Liver (tissue), 9 donors: Measurements from ENCODE around the gene IRX3. TPM values are rescaled to one million over a fixed set of nuclear protein-coding genes. Genes with fewer than 3 reads are reported as not detected.

Experiments used
- DNase-seq: peaks from one replicate; pipeline ENCODE4 v3.0.0-alpha.2; 2017; ENCODE audit warnings: low spot score
- H3K27ac ChIP-seq, 2 donors: one replicate each; pipeline ENCODE4 v1.7.0; 2013; ENCODE audit warnings: inconsistent platforms in 2 of 2, low read length in 2 of 2, control low read depth in 1 of 2, low read depth in 1 of 2, mild to moderate bottlenecking in 1 of 2
- H3K27me3 ChIP-seq, 4 donors: one replicate each; pipeline versions ENCODE4 v1.6.1 to v1.7.0; 2013; ENCODE audit warnings: low read length in 3 of 4, inconsistent platforms in 1 of 4, mild to moderate bottlenecking in 1 of 4, moderate library complexity in 1 of 4; ENCODE audit not compliant: control insufficient read depth in 4 of 4, insufficient read depth in 4 of 4
- H3K36me3 ChIP-seq, 4 donors: one replicate each; pipeline versions ENCODE4 v1.6.1 to v1.7.0; 2013; ENCODE audit warnings: low read length in 3 of 4, mild to moderate bottlenecking in 3 of 4, low read depth in 1 of 4, moderate library complexity in 1 of 4; ENCODE audit not compliant: control insufficient read depth in 4 of 4, insufficient read depth in 3 of 4
- H3K4me1 ChIP-seq, 4 donors: one replicate each; pipeline versions ENCODE4 v1.6.1 to v1.7.0; 2013; ENCODE audit warnings: low read length in 3 of 4, mild to moderate bottlenecking in 3 of 4, moderate library complexity in 1 of 4; ENCODE audit not compliant: control insufficient read depth in 4 of 4, insufficient read depth in 4 of 4
- H3K4me3 ChIP-seq, 3 donors: one replicate each; pipeline versions ENCODE4 v1.6.1 to v1.7.0; 2013; ENCODE audit warnings: low read length in 3 of 3, control low read depth in 1 of 3, low read depth in 1 of 3, mild to moderate bottlenecking in 1 of 3
- H3K9ac ChIP-seq, 2 donors: one replicate each; pipeline ENCODE4 v1.7.0; 2013; ENCODE audit warnings: low read length in 2 of 2, mild to moderate bottlenecking in 2 of 2, moderate library complexity in 2 of 2, control low read depth in 1 of 2, low read depth in 1 of 2
- H3K9me3 ChIP-seq, 4 donors: one replicate each; pipeline versions ENCODE4 v1.6.1 to v1.7.0; 2013; ENCODE audit warnings: low read length in 3 of 4; ENCODE audit not compliant: control insufficient read depth in 4 of 4
- EGR1 ChIP-seq, 2 donors: IDR thresholded peaks; 2 replicates each; pipeline ENCODE4 v1.6.1; 2016 to 2018; ENCODE audit warnings: antibody characterized with exemption in 2 of 2, low read depth in 2 of 2
- FOXA2 ChIP-seq: IDR thresholded peaks from 2 replicates; pipeline ENCODE4 v1.6.1; 2016; ENCODE audit warnings: antibody characterized with exemption
- GABPA ChIP-seq, 2 donors: IDR thresholded peaks in 1 of 2; conservative IDR thresholded peaks in 1 of 2; 2 replicates each; pipeline ENCODE4 v1.6.1; 2016; ENCODE audit warnings: antibody characterized with exemption in 2 of 2, mild to moderate bottlenecking in 1 of 2, moderate library complexity in 1 of 2
- HNF4A ChIP-seq, 2 donors: conservative IDR thresholded peaks; 2 replicates each; pipeline ENCODE4 v1.6.1; 2016; ENCODE audit warnings: antibody characterized with exemption in 2 of 2, mild to moderate bottlenecking in 2 of 2
- NR2F2 ChIP-seq: IDR thresholded peaks from 2 replicates; pipeline ENCODE4 v1.6.1; 2016; ENCODE audit warnings: antibody characterized with exemption
- RXRA ChIP-seq, 2 donors: IDR thresholded peaks; 2 replicates each; pipeline ENCODE4 v1.6.1; 2017 to 2018; ENCODE audit warnings: antibody characterized with exemption in 2 of 2, mild to moderate bottlenecking in 1 of 2
- YY1 ChIP-seq: IDR thresholded peaks from 2 replicates; pipeline ENCODE4 v1.6.1; 2016; ENCODE audit warnings: antibody characterized with exemption, mild to moderate bottlenecking
- ZBTB33 ChIP-seq: IDR thresholded peaks from 2 replicates; pipeline ENCODE4 v1.6.1; 2016; ENCODE audit warnings: antibody characterized with exemption
- WGBS: extraction: QIAGEN DNeasy Blood & Tissue Kit; methylation state at CpG from one replicate; pipeline ENCODE4 v1.1.7; 2013; 5-methylcytosine and 5-hydroxymethylcytosine counted together
- polyA plus RNA-seq, 2 donors: library from polyadenylated mRNA; stranded (reverse) in 1 of 2; unstranded in 1 of 2; fragments of 200-250 nt in 1 of 2; fragments of >200 nt in 1 of 2; fragmentation: Nextera tagmentation in 1 of 2; extraction: Ambion mirVana in 1 of 2; gene quantifications; one replicate each; pipeline versions ENCODE4 v1.2.1 to v1.2.3, GENCODE V29; 2013 to 2015
- total RNA-seq, 2 donors: library from RNA; depleted of rRNA; stranded (reverse); fragments of >200 nt; gene quantifications; one replicate each; pipeline ENCODE4 v1.2.3, GENCODE V29; 2014
- donor health status: healthy.
- donor health status: healthy.
- donor health status: healthy.
- donor health status: healthy.
- donor health status: healthy.

IRX3 gene
- total and polyA plus RNA-seq, 4 donors = 0.53 to 0.59 TPM; not detected in 2

GRCh38 chr16:54236773-54237172 is 49.8 kb downstream of the IRX3 start (continued):
- TF ChIP-seq ZBTB33 (no peak), YY1 (no peak), HNF4A (conservative IDR thresholded peaks at IDR 0.05) (no peak)

GRCh38 chr16:54233615-54234014 is 53.0 kb downstream of the IRX3 start:
- Histone ChIP-seq H3K9me3 (no peaks in the 10 kb centered on the region), H3K4me3 (no peak overlapping the region), H3K9ac (no peak overlapping the region), H3K36me3 (no peaks in the 10 kb centered on the region), H3K27ac (no peak overlapping the region), H3K27me3 (no peaks in the 10 kb centered on the region), H3K4me1 (no peaks in the 10 kb centered on the region)
- 71% methylated on average over 4 of the region's 4 CpGs for WGBS
- no peak for TF ChIP-seq RXRA (IDR thresholded peaks at IDR 0.05)
- TF ChIP-seq GABPA (IDR thresholded peaks at IDR 0.05 in 1 of 2, conservative IDR thresholded peaks at IDR 0.05 in 1 of 2) = no peak
- TF ChIP-seq FOXA2 = no peak
- TF ChIP-seq NR2F2 = no peak
- TF ChIP-seq EGR1 (IDR thresholded peaks at IDR 0.05; ENCODE audit: low read depth in 2 of 2) = no peak
- DNase-seq = no peak
